ENCODE results near the gene INSL3. TPM values are rescaled to one million over a fixed set of nuclear protein-coding genes. Genes with fewer than 3 reads are reported as not detected.

INSL3 gene, protein sequence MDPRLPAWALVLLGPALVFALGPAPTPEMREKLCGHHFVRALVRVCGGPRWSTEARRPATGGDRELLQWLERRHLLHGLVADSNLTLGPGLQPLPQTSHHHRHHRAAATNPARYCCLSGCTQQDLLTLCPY
- 0.19 to 0.24 TPM in 2 of 3 replicates, not detected in the other for polyA plus RNA-seq
- polyA plus RNA-seq (2011; ENCODE audit: low read depth), result not detected
- polyA plus RNA-seq (2011; cell fraction: cytosol; rRNA removed), result 0.62 and 0.94 TPM in 2 replicates
- 0.42 TPM in 1 of 2 replicates, not detected in the other for polyA plus RNA-seq (2011; cell fraction: nucleus; rRNA removed)
- 0.16 and 0.99 TPM in 2 replicates for polyA plus RNA-seq (2012; ENCODE audit: low replicate concordance)
- 0.51 to 1.5 TPM in 2 of 3 replicates, not detected in the other for polyA minus RNA-seq
- polyA minus RNA-seq (2011; cell fraction: cytosol; rRNA and poly(A)+ RNA removed), result not detected
- polyA minus RNA-seq (2011; cell fraction: nucleus; rRNA and poly(A)+ RNA removed), result not detected in 2 replicates

- Histone ChIP-seq H3K9ac (ENCODE audit: control insufficient read depth, extremely low read depth, insufficient read depth, low read length) (no peak within 1 kb of the TSS), H3K9me3 (ENCODE audit: control insufficient read depth, low read depth, low read length) (no peaks in the 10 kb centered on the region), H3K27me3 (ENCODE audit: control insufficient read depth, extremely low read depth, insufficient read depth, low read length) (no peaks in the 10 kb centered on the region), H3K79me2 (ENCODE audit: control insufficient read depth, insufficient read depth, low read length) (no peaks in the 10 kb centered on the region), H2AFZ (ENCODE audit: control insufficient read depth, low read length) (no peak within 1 kb of the TSS), H3K36me3 (ENCODE audit: control insufficient read depth in 2 of 2, extremely low read depth in 1 of 2, insufficient read depth in 2 of 2, low read length in 2 of 2) (no peaks in the 10 kb centered on the region), H3K4me3 (ENCODE audit: control insufficient read depth in 2 of 3, extremely low read depth in 1 of 3, insufficient read depth in 2 of 3, low read depth in 1 of 3, low read length in 3 of 3) (no peak within 1 kb of the TSS), H3K4me1 (ENCODE audit: control insufficient read depth, extremely low read depth, insufficient read depth, low read length) (no peaks in the 10 kb centered on the region), H3K27ac (ENCODE audit: control insufficient read depth, insufficient read depth, low read length) (no peak within 1 kb of the TSS), H3K4me2 (ENCODE audit: control insufficient read depth, extremely low read depth, insufficient read depth, low read depth, low read length) (no peak within 1 kb of the TSS), H4K20me1 (ENCODE audit: control insufficient read depth, extremely low read depth, insufficient read depth, low read length) (no peaks in the 10 kb centered on the region), H3K9me1 (ENCODE audit: control insufficient read depth, extremely low read depth, insufficient read depth, low read length) (no peaks in the 10 kb centered on the region)
- DNase-seq (ENCODE audit: low read depth, low spot score) (no peak), FAIRE-seq (no peak)
- TF ChIP-seq CTCF (optimal IDR thresholded peaks at IDR 0.05 in 1 of 3, IDR thresholded peaks at IDR 0.05 in 1 of 3, conservative IDR thresholded peaks at IDR 0.05 in 1 of 3; ENCODE audit: extremely low read depth in 1 of 3, insufficient read depth in 2 of 3, low read length in 3 of 3) (no peak), EZH2 (IDR thresholded peaks at IDR 0.05; ENCODE audit: low read length) (no peak)
- dilution Hi-C loops (cut with MboI; ENCODE audit: extremely low pct_ligation_motif_present, low sequenced_read_pairs), result no loop called here
Observed at GRCh38 chr19:17821190-17821589, at the start of gene INSL3. INSL3 (minus strand) TSS chr19:17821519; CDS start chr19:17821506, 13 bp downstream.

- Histone ChIP-seq H3K9me3 (ENCODE audit: control insufficient read depth, low read depth, low read length) (no peaks in the 10 kb centered on the region), H3K9ac (ENCODE audit: control insufficient read depth, extremely low read depth, insufficient read depth, low read length) (no peak overlapping the region), H3K27ac (ENCODE audit: control insufficient read depth, insufficient read depth, low read length) (no peak overlapping the region), H3K9me1 (ENCODE audit: control insufficient read depth, extremely low read depth, insufficient read depth, low read length) (no peaks in the 10 kb centered on the region), H3K36me3 (ENCODE audit: control insufficient read depth in 2 of 2, extremely low read depth in 1 of 2, insufficient read depth in 2 of 2, low read length in 2 of 2) (peaks cover 4% of the 10 kb centered on the region in 2 experiments), H3K4me1 (ENCODE audit: control insufficient read depth, extremely low read depth, insufficient read depth, low read length) (peaks cover under 1% of the 10 kb centered on the region), H4K20me1 (ENCODE audit: control insufficient read depth, extremely low read depth, insufficient read depth, low read length) (peaks cover 6% of the 10 kb centered on the region), H3K4me3 (ENCODE audit: control insufficient read depth in 2 of 3, extremely low read depth in 1 of 3, insufficient read depth in 2 of 3, low read depth in 1 of 3, low read length in 3 of 3) (no peak overlapping the region), H3K27me3 (ENCODE audit: control insufficient read depth, extremely low read depth, insufficient read depth, low read length) (peaks cover 42% of the 10 kb centered on the region), H3K79me2 (ENCODE audit: control insufficient read depth, insufficient read depth, low read length) (no peaks in the 10 kb centered on the region), H2AFZ (ENCODE audit: control insufficient read depth, low read length) (no peak overlapping the region), H3K4me2 (ENCODE audit: control insufficient read depth, extremely low read depth, insufficient read depth, low read depth, low read length) (no peak overlapping the region)
- no peak for DNase-seq (ENCODE audit: low read depth, low spot score)
- TF ChIP-seq CTCF (optimal IDR thresholded peaks at IDR 0.05 in 1 of 3, IDR thresholded peaks at IDR 0.05 in 1 of 3, conservative IDR thresholded peaks at IDR 0.05 in 1 of 3; ENCODE audit: extremely low read depth in 1 of 3, insufficient read depth in 2 of 3, low read length in 3 of 3) (no peak), EZH2 (IDR thresholded peaks at IDR 0.05; ENCODE audit: low read length) (no peak)
- dilution Hi-C loops (cut with MboI; ENCODE audit: extremely low pct_ligation_motif_present, low sequenced_read_pairs), result no loop called here
- no peak for FAIRE-seq
Observed at GRCh38 chr19:17869114-17869608, 47.8 kb upstream of the INSL3 start.
